ENCODE results near the gene ARHGEF9.
A peak's percentile ranks its signal among the peaks of the same experiment; 100 is the strongest.

Gene ARHGEF9

GRCh38 chrX:63744850-63745394 lies 40.1 kb downstream of the ARHGEF9 start:
- Mint-ChIP-seq H3K36me3 (ENCODE audit: low read depth) (peaks cover 5% of the 10 kb centered on the region), H3K9me3 (peaks cover 34% of the 10 kb centered on the region), H3K27me3 (ENCODE audit: low read depth, poor library complexity) (no peaks in the 10 kb centered on the region), H3K4me1 (peaks cover 26% of the 10 kb centered on the region), H3K27ac (no peak overlapping the region), H3K4me3 (no peak overlapping the region)
- TF ChIP-seq CTCF (IDR thresholded peaks at IDR 0.05): no peak
- no peak for DNase-seq

- peaks cover 21% of the 10 kb centered on the region for H3K4me1 Mint-ChIP-seq
- no peaks in the 10 kb centered on the region for H3K36me3 Mint-ChIP-seq (ENCODE audit: low read depth)
- no peak for DNase-seq
- no peaks in the 10 kb centered on the region for H3K27me3 Mint-ChIP-seq (ENCODE audit: low read depth, poor library complexity)
- no peak overlapping the region for H3K27ac Mint-ChIP-seq
- H3K4me3 Mint-ChIP-seq: no peak overlapping the region
- no peak for TF ChIP-seq CTCF (IDR thresholded peaks at IDR 0.05)
- peaks cover 33% of the 10 kb centered on the region for H3K9me3 Mint-ChIP-seq
Measured at GRCh38 chrX:63743596-63743995, 41.4 kb downstream of the ARHGEF9 start.

- peaks cover 16% of the 10 kb centered on the region for H3K4me1 Mint-ChIP-seq
- no peaks in the 10 kb centered on the region for H3K27me3 Mint-ChIP-seq (ENCODE audit: low read depth, poor library complexity)
- no peak for TF ChIP-seq CTCF (IDR thresholded peaks at IDR 0.05)
- peaks cover under 1% of the 10 kb centered on the region for H3K36me3 Mint-ChIP-seq (ENCODE audit: low read depth)
- DNase-seq: no peak
- H3K4me3 Mint-ChIP-seq: no peak overlapping the region
- no peak overlapping the region for H3K27ac Mint-ChIP-seq
- peaks cover 29% of the 10 kb centered on the region for H3K9me3 Mint-ChIP-seq
Measured at GRCh38 chrX:63740382-63740781, 44.6 kb downstream of the ARHGEF9 start.

- Mint-ChIP-seq H3K27me3 (ENCODE audit: low read depth, poor library complexity) (no peaks in the 10 kb centered on the region), H3K36me3 (ENCODE audit: low read depth) (peaks cover 6% of the 10 kb centered on the region), H3K27ac (no peak overlapping the region), H3K4me1 (peaks cover 15% of the 10 kb centered on the region), H3K9me3 (peaks cover 32% of the 10 kb centered on the region), H3K4me3 (no peak overlapping the region)
- no peak for DNase-seq
- no peak for TF ChIP-seq CTCF (IDR thresholded peaks at IDR 0.05)
Measured at GRCh38 chrX:63739885-63740284, 45.1 kb downstream of the ARHGEF9 start.

- TF ChIP-seq CTCF (IDR thresholded peaks at IDR 0.05): no peak
- Mint-ChIP-seq H3K36me3 (ENCODE audit: low read depth) (peaks cover 9% of the 10 kb centered on the region), H3K27me3 (ENCODE audit: low read depth, poor library complexity) (no peaks in the 10 kb centered on the region), H3K27ac (peak overlapping the region; percentile 71), H3K4me1 (peaks cover 11% of the 10 kb centered on the region), H3K9me3 (peaks cover 29% of the 10 kb centered on the region), H3K4me3 (no peak overlapping the region)
- no peak for DNase-seq
Measured at GRCh38 chrX:63738696-63739095, 46.3 kb downstream of the ARHGEF9 start.

- Mint-ChIP-seq H3K27ac (no peak overlapping the region), H3K27me3 (ENCODE audit: low read depth, poor library complexity) (peaks cover 3% of the 10 kb centered on the region), H3K4me3 (no peak overlapping the region), H3K36me3 (ENCODE audit: low read depth) (peaks cover 15% of the 10 kb centered on the region), H3K9me3 (peaks cover 26% of the 10 kb centered on the region), H3K4me1 (peaks cover 11% of the 10 kb centered on the region)
- no peak for TF ChIP-seq CTCF (IDR thresholded peaks at IDR 0.05)
- DNase-seq: no peak
Measured at GRCh38 chrX:63737131-63737921, 47.7 kb downstream of the ARHGEF9 start.
